Amniotic epithelial cell (primary cell): ENCODE measurements around the gene KANK4.

Experiments
- DNase-seq: peaks from one replicate; pipeline ENCODE4 v3.0.0-alpha.2; 2010; ENCODE audit warnings: low read depth

KANK4 gene

DNA sequence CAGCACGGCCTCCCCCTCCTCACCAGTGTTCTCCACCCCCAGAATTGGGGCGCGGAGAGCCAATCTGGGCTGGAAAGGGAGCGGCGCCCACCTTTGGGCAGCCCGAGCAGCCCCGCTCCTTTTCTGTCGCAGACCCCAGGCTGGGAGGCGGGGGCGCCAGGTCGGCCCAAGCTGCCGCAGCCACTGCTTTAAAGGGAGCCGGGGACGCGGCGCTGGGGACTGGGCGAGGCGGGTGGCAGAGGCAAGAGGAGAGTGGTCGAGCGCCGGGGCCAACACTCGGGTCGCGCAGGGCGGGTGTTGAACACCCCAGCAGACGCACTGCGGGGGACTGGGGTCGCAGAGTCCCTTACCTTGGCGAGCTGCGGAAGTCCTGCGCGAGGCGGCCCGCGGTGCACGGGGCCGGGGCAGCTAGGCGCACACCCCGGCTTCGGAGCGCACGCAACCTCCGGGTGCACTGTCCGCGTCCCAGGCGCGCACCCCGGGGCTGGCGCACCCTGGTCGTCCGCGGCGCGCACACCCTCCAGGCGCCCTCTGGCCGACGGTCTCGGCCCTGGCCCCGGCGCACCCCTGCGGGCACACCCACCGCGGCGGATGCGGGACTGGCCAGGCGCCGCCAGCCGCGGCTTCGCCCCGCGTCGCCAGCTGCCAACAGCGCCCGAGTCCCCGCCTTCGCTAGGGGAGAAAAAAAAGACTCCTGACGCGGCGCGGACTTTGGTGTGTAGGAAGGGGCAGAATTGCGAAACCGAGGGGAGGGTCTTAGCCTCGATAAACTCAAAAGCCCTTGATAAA lies at the start of gene KANK4:
TSS of gene KANK4 (minus strand) at position 679 of the 789 bp plus-strand sequence. CDS start 37,870 bp downstream, outside the sequence.
- no peak for DNase-seq

DNA sequence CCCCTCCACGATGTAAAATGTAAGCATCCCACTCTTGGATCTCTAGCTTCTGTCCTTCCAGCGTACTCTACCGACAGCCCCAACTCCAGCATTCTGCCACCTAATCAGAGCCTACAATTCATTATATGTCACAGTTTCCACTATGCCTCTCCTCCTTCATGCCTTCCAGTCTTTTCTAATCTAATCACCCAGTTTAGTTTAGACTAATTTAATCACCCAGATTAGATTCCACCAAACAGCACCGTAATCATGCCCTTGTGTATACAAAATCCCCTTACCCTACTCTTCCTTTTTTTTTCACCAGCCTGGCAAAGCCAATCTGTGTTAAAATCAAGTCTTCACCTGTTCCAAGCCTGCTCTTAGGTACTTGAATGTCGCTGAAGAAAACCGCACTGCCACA lies 49.8 kb upstream of the KANK4 start:
- no peak for DNase-seq

DNA sequence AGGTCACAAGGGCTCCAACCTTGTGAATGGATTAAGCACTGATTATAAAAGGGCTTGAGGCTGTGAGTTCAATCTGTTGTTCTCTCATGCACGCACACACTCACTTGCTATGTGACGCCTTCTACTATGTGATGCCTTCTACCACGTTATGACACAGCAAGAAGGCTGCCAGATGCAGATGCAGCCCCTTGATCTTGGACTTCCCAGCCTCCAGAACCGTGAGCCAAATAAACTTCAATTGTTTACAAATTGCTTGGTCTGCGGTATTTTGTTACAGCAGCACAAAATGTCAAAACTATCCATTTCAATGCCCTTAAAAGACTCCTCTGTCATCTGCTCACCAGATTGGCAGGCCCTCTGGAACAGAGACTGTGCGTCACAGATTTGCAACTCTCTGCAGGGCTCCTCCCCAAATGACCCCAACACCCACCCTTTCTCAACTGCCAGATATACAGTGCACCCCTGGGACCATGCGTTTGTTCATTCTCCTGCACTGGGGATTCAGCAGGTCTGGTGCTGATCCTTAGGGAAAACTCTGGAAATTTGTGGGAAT lies 47.8 kb upstream of the KANK4 start:
- no peak for DNase-seq

DNA sequence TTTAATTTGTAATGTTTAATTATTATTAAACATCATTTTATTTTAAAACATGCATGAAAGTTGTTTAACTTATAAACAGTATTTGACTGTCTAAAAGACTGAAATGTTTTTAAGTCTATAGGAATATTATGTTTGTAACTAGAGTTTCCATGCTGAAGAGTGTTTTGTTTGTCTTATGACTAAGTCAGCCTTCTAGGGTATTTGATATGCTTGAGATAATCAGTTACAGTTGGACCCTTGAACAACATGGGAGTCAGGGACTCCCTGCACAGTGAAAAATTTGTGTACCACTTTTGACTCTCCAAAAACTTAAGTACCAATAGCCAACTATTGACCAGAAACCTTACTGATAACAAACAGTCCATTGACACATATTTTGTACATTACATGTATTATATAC lies 45.5 kb upstream of the KANK4 start:
- DNase-seq, result no peak

DNA sequence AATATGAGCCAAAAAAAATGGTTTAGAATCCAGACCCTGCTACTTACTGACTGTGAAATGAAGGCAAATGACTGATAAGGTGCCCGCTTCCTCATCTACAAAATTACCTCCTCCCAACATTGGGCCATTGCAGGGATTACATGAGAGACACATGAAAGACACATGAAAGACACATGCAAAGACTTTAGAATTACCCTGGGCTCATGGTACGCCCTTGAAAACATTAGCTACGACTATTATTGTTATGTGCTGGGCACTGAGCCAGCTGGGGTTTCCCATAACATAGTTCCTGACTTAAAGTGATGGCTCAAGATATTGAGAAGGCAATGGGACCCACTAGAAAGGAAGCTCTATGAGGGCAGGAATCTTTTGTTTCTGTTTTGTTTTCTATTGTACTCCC lies 43.7 kb upstream of the KANK4 start:
- no peak for DNase-seq

DNA sequence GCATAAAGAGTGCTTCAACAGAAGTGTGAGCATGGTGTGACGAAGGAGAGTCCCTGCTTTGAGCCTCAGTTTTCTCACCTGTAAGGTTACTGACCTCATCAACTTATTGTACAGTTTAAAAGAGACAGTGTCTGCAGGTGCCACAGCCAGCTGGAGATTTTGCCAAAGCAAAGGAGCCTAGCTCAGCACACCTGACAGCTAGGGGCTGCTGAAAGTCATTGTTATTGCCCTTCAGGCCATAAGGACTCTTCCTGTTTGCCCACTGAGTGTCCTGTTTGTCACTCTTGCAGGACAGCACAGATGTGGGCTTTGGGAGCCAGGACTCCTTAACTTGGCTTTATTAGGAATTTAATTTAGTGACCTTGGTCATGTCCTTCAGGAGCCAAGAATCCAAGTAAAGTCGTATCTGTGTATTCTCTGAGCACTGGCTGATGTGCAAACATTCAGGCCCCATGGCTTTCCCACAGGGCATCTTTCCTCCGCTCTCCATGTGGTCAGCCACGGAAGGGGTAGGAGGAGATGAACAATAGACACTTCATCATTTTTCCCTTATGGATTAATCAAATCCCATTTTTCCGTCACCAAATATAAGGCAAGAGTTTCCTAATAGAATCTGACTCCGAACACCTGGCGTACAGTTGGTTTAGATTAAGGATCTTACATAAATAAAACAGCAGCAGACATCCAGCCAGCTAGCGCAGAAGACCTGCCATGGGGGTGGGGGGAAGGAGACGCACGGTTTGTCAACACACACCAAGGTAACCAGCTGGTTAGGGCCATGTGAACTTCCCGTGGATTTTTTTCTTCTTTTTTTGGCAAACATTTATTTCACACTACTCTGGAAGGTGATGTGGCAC lies 43.1 kb upstream of the KANK4 start:
- no peak for DNase-seq

DNA sequence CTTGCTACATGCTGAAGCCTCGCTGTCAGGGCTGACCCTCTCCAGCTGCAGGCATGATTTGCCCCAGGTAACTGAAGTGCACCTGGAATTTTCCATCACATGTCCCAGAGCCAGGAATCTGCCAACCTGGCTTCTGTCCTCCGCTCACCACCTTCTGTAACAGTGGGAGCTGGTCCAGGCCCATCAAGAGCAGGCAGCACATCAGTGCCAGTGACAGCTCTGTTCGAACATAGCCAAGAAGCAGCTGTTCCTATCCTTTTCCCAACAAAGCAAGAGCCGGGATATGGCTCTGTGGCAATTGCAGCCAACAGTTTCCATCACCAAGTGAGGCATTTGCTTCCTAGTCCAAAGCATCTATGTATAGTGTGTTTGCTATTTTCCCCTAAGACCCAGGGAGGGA lies 42.2 kb upstream of the KANK4 start:
- no peak for DNase-seq

DNA sequence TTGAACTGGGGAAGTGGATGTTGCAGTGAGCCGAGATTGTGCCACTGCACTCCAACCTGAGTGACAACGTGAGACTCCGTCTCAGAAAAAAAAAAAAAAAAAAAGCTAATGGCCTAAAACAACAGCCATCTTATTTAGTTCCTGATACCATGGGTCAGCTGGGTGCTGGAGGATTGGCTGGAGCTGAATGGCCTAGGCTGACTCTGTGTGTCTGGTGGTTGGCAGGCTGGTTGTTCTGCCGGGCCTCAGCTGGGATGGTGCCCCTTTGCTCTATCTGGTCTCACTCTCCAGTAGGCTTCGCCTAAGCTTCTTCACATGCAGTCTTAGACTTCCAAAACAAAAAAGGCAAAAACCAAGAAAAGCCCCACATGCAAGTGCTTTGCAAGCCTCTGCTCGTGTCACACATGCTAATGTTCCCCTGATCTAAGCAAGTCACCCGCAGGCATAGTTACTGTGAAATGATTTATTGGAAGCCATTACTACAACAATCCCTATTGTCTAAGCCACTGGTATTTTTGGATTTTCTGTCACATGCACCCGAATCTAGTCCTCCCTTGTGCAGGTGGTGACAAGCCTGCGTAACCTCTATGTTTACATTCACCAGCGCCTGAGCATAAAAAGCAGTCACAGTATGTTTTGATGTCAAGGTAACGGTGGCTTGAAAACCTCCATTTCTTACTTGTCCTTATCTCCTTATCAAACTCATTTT lies 39.6 kb upstream of the KANK4 start:
- DNase-seq, result no peak

DNA sequence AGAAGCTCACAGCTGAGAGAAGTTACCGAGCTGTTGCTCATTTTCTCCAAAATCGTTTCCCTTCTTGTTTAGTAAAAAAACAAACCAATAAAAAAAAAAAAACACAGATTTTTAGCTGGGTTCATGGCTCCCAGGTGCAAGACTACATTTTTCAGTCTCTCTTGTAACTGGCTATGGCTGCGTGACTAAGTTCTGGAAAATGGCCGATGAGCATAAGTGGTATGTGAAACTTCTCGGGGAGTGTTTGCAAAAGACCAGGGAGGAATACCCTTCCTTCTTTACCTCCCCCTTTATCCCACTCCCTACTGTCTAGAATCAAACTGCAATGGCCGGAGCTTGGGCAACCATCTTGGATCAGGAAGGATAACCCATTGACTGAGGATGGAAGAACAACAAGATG lies 38.7 kb upstream of the KANK4 start:
- DNase-seq, result no peak

DNA sequence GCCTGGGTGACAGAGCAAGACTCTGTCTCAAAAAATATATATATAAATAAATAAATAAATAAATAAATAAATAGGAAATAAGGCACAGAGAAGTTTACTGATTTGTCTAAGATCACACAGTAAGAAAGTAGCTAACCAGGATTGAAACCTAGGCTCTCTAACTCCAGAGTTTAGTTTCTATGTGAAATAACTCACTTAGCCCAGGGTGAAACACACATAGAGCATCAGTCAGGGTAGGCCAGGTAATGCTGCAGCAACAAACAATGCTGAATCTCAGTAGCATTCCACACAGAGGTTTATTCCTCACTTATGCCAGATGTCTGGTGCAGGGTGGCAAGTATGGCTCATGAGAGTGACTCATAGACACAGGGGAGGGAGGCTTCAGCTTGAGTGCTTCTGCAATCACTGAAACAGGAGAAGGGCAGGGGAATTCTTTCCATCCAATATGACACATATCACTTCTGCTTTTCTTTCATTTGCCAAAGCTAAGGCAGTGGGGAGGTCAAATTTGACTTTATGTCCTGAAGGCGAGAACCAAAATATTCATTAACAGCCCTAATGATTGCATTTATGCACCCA lies 37.1 kb upstream of the KANK4 start:
- DNase-seq, result peak; percentile 56

DNA sequence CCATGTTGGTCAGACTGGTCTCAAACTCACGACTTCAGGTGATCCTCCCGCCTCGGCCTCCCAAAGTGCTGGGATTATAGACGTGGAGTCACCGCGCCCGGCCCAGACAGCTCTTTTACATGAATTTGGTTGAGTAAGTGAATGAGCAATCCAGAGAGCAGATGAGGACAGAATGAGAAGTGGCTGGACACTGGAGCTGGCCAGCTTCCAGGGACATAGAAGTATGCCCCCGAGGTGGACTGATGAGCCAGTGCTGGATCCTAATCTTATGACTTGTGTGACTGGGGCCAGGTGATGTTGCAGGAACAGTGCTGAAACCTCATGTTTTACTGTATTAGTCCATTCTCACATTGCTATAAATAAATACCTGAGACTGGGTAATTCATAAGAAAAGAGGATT lies 35.9 kb upstream of the KANK4 start:
- DNase-seq, result no peak

DNA sequence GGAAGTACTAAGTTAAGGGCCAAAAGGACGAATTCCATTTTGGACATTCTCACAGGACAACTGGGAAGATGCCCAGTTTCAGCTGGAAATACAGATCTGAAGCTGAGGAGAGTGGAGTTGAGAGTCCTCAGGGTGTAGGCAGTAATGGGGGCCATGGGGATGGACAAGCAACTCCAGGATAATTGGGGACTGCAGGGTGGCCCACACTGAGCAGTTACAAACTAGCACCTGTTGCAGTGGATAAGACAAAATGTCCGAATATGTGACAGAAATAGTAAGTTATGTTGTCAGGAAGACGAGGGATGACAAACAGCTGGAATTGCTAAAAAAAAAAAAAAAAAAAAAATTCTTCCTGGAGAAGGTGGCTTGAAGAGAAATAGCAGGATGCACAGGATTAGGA lies 34.6 kb upstream of the KANK4 start:
- no peak for DNase-seq

DNA sequence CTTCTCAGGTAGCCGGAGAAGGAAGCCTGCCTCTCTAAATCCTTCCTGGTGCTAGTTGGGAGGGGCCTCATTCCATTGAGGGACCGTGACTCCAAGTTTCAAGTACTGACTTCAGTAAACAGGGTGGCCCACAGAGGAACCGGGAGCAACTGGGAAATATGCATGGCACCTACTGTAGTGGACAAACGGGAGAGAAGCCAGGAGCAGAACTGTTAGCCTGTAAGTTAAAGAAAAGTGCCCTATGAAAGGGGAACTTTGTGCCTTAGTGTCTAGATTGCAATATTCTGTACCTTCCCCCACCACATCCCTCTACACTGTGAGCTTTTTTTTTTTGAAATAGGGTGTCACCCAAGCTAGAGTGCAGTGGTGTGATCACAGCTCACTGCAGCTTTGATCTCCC lies 33.2 kb upstream of the KANK4 start:
- no peak for DNase-seq

DNA sequence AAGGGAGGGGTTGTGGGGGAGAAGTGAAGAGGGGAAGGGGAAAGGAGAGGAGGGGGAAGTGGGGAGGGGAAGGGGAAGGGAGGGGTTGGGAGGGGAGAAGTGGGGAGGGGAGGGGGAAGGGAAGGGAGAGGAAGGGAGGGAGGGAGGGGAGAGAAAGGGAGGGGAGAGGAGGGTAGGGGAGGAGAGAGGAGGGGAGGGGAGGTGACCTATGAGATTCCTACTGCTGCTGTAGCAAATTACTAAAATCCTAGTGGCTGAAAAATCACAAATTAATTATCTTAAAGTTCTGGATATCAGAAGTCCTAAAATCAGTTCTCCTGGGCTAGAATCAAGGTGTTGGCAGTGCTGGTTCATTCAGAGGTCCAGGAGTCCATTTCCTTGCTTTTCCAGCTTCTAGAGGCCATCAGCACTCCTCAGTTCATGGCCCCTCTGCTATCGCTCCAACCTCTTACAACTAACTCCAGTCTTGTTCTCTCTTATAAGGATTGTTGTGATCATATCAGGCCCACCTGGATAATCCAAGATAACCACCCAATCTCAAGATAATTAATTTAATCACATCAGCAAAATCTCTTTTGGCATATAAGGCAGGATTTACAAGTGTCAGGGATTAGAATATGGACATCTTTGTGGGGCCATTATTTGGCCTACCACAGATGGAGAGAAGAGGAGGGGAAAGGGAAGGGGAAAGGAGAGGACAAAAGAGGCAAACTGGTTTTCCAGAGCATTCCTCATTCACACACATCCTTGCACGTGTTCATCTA lies 30.4 kb upstream of the KANK4 start:
- DNase-seq, result no peak

DNA sequence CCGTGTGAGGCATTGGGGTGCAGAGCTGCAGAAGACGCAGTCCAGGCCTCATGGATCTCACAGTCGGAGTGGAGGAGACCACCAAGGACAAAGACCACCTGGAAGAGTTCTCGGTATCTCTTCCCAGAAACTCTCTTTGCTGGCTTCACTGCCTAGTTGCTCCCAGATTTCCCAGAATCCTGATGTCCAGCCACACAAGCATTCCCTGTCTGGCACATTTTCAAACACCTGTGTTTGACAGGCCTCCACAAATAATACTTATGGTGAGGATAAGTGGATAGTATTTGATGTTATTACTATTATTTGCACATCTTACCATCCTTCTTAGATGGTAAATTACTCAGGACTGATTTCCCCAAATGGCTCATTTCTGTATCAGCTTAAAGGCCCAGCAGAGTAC lies 27.7 kb upstream of the KANK4 start:
- DNase-seq, result no peak

DNA sequence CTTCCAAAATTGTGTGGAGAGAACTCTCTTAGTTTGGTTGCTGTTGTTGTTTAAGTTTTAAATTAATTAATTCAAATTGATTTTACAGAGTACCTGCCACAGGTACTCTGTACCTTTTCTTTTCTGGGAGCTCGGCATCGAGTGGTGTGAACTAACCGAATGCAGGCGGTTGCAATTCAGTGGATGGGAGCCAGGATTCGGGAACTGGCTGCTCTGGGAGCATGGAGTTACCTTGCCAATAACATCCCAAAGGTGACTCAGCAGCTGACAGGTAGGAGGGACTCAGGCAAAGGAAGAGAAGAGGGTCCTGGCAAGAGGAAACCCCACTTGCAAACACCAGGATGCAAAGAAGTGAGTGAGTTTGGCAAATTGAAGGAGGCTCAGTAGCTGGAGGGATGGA lies 24.7 kb upstream of the KANK4 start:
- DNase-seq, result no peak

DNA sequence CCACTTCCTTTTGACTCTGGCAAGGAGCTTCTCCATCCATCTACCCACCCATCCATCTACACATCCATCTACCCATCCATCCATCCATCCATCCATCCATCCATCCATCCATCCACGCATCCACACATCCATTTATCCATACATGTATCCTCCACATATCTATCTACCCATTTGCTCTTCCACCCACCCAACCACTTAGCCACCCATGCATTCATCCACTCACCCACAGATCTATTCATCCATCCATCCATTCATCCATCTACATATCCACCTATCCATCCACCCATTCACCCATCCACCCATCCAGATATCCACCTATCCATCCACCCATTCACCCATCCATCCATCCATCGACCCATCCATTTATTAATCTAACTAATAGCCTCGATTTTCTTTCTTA lies 23.0 kb upstream of the KANK4 start:
- no peak for DNase-seq

DNA sequence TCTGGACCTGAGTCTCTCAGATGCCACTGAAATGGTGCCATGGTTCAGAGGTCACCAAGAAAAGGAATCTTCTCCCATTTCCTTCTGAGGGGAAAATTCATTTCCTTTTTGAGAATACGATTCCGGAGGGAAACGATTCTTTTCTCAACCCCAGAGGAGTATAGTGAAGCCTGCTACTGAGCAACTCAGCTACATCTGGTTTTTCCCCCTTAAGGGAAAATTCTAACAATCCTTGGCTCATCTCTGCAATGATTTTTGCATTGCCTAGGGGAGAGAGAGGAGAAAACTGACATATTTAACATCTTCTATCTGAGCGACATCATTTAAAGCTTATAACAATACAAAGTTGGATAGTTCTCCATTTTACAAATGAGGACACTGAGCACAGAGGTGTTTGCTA lies 22.4 kb upstream of the KANK4 start:
- no peak for DNase-seq

DNA sequence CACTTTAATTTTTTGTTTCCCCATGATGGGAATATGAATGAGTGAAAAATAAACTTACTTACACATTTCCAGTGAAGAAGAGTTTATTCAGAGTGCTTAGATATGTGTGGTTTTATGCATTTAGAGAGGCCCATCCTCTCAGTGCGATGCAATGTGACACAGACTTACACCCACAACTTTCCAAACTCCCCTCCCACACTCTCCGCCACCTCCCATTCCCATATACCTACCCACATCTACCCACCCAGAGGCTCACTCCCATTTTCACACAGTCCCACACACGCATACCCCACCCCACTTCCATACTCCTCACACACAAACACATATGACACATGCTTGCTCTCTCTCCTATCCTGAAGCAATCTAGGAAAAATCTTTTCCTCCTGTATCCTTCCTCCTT lies 21.9 kb upstream of the KANK4 start:
- no peak for DNase-seq

DNA sequence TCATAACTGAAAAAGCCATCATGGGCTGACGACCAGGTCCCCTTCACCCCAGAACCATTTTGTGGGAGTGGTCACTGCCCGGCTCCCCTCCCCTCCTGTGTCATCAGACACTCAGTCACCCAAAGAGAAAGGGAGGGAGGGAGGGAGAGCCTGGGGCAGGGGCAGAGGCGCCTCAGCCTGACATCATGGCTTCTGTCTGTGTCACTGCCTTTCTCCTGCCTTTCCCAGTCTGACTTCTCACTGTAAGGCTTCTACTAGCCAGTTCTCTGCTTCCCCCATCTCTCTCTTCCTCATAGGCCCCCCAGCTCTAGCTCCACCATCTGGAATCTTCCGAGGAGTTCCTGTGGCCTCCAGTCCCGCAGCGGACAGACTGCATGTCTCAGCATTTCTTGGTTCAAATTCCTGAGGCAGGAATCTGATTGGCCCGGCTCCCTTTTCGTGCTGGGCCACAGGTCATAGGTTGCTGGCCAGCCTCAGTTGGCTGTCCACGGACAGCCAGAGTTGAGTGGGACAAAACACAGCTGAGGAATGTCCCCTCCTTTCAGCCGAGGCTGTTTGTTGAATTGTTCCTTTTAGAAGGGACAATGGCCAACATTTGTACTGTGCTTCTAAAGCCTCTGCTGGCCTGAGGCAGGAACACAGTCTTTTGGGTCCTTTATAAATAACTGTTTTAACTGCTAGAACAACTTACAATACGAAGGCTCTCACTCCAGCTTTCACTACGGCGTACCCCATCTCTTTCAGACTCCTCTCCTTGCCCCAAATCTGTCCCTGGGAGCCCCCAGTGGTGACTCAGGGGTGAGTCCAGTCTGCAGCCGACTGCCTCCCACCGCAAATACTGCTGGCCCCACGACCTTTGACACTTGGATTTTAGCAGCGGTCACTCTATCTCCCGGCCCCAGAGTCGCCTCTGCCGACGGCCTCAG lies 18.7 kb upstream of the KANK4 start:
- no peak for DNase-seq
